Measurements from ENCODE around the gene CDH4. TPM values are rescaled to one million over a fixed set of nuclear protein-coding genes. Genes with fewer than 3 reads are reported as not detected.

Gene CDH4
- total and polyA plus RNA-seq, 4 donors: 5.8 to 24.1 (median 17.1) TPM

GRCh38 chr20:61790116-61790827 is 538.2 kb downstream of the CDH4 start:
- WGBS (ENCODE audit: insufficient coverage): 100% methylated on average over 2 of the region's 2 CpGs
- H3K9me3 ChIP-seq (ENCODE audit: control insufficient read depth, insufficient read depth, low read length): no peaks in the 10 kb centered on the region

GRCh38 chr20:61791995-61792394 is 539.9 kb downstream of the CDH4 start:
- Histone ChIP-seq H3K27me3 (ENCODE audit: control insufficient read depth, insufficient read depth, low read length) (no peaks in the 10 kb centered on the region), H3K4me1 (ENCODE audit: control insufficient read depth, insufficient read depth, low read length) (peaks cover 24% of the 10 kb centered on the region), H3K36me3 (ENCODE audit: control insufficient read depth, insufficient read depth, low read length) (no peaks in the 10 kb centered on the region), H3K27ac (ENCODE audit: low read depth, low read length) (no peak overlapping the region), H3K4me3 (ENCODE audit: low read depth, low read length) (no peak overlapping the region), H3K9me3 (ENCODE audit: control insufficient read depth, insufficient read depth, low read length) (no peaks in the 10 kb centered on the region)
- 93% methylated on average over 5 of the region's 6 CpGs for WGBS (ENCODE audit: insufficient coverage)
- DNase-seq (ENCODE audit: low read depth in 4 of 6, low spot score in 6 of 6): no peak

More at GRCh38 chr20:61790116-61790827, 538.2 kb downstream of the CDH4 start:
- no peak overlapping the region for H3K4me3 ChIP-seq (ENCODE audit: low read depth, low read length)
- H3K4me1 ChIP-seq (ENCODE audit: control insufficient read depth, insufficient read depth, low read length): peaks cover 23% of the 10 kb centered on the region
- H3K27ac ChIP-seq (ENCODE audit: low read depth, low read length): no peak overlapping the region
- H3K27me3 ChIP-seq (ENCODE audit: control insufficient read depth, insufficient read depth, low read length): no peaks in the 10 kb centered on the region
- DNase-seq (ENCODE audit: low read depth in 4 of 6, low spot score in 6 of 6): no peak
- H3K36me3 ChIP-seq (ENCODE audit: control insufficient read depth, insufficient read depth, low read length): no peaks in the 10 kb centered on the region

- Histone ChIP-seq H3K27ac (ENCODE audit: low read depth, low read length) (no peak overlapping the region), H3K4me3 (ENCODE audit: low read depth, low read length) (no peak overlapping the region), H3K4me1 (ENCODE audit: control insufficient read depth, insufficient read depth, low read length) (peaks cover 13% of the 10 kb centered on the region), H3K9me3 (ENCODE audit: control insufficient read depth, insufficient read depth, low read length) (no peaks in the 10 kb centered on the region), H3K36me3 (ENCODE audit: control insufficient read depth, insufficient read depth, low read length) (peaks cover 6% of the 10 kb centered on the region), H3K27me3 (ENCODE audit: control insufficient read depth, insufficient read depth, low read length) (no peaks in the 10 kb centered on the region)
- DNase-seq (ENCODE audit: low read depth in 4 of 6, low spot score in 6 of 6): no peak
- 89% methylated on average over 13 of the region's 15 CpGs for WGBS (ENCODE audit: insufficient coverage)
These were observed 543.9 kb downstream of the CDH4 start for GRCh38 chr20:61795669-61796630.

GRCh38 chr20:61796738-61797137 is 544.7 kb downstream of the CDH4 start:
- 53% methylated on average over 8 of the region's 11 CpGs for WGBS (ENCODE audit: insufficient coverage)
- no peaks in the 10 kb centered on the region for H3K27me3 ChIP-seq (ENCODE audit: control insufficient read depth, insufficient read depth, low read length)

GRCh38 chr20:61797200-61797599 is 545.1 kb downstream of the CDH4 start:
- peaks cover 14% of the 10 kb centered on the region for H3K4me1 ChIP-seq (ENCODE audit: control insufficient read depth, insufficient read depth, low read length)
- no peaks in the 10 kb centered on the region for H3K27me3 ChIP-seq (ENCODE audit: control insufficient read depth, insufficient read depth, low read length)
- WGBS (ENCODE audit: insufficient coverage): 40% methylated on average over 1 of the region's 7 CpGs
- H3K9me3 ChIP-seq (ENCODE audit: control insufficient read depth, insufficient read depth, low read length): no peaks in the 10 kb centered on the region
- H3K4me3 ChIP-seq (ENCODE audit: low read depth, low read length): no peak overlapping the region
- no peak overlapping the region for H3K27ac ChIP-seq (ENCODE audit: low read depth, low read length)
- peaks cover 6% of the 10 kb centered on the region for H3K36me3 ChIP-seq (ENCODE audit: control insufficient read depth, insufficient read depth, low read length)
- DNase-seq (ENCODE audit: low read depth in 4 of 6, low spot score in 6 of 6): peak in 2 of 6 donors; percentile 20 to 66

More at GRCh38 chr20:61796738-61797137, 544.7 kb downstream of the CDH4 start:
- Histone ChIP-seq H3K4me3 (ENCODE audit: low read depth, low read length) (no peak overlapping the region), H3K9me3 (ENCODE audit: control insufficient read depth, insufficient read depth, low read length) (no peaks in the 10 kb centered on the region), H3K36me3 (ENCODE audit: control insufficient read depth, insufficient read depth, low read length) (peaks cover 6% of the 10 kb centered on the region), H3K27ac (ENCODE audit: low read depth, low read length) (no peak overlapping the region), H3K4me1 (ENCODE audit: control insufficient read depth, insufficient read depth, low read length) (peaks cover 13% of the 10 kb centered on the region)
- DNase-seq (ENCODE audit: low read depth in 4 of 6, low spot score in 6 of 6): no peak

- 91% methylated on average over 19 of the region's 25 CpGs for WGBS (ENCODE audit: insufficient coverage)
These were observed 545.9 kb downstream of the CDH4 start for GRCh38 chr20:61797971-61798411.

GRCh38 chr20:61798632-61799031 is 546.6 kb downstream of the CDH4 start:
- WGBS (ENCODE audit: insufficient coverage): 93% methylated on average over 14 of the region's 16 CpGs
- peaks cover 6% of the 10 kb centered on the region for H3K36me3 ChIP-seq (ENCODE audit: control insufficient read depth, insufficient read depth, low read length)
- H3K4me1 ChIP-seq (ENCODE audit: control insufficient read depth, insufficient read depth, low read length): peaks cover 28% of the 10 kb centered on the region
- peaks cover 3% of the 10 kb centered on the region for H3K27me3 ChIP-seq (ENCODE audit: control insufficient read depth, insufficient read depth, low read length)
- H3K9me3 ChIP-seq (ENCODE audit: control insufficient read depth, insufficient read depth, low read length): no peaks in the 10 kb centered on the region
- no peak overlapping the region for H3K4me3 ChIP-seq (ENCODE audit: low read depth, low read length)
- DNase-seq (ENCODE audit: low read depth in 4 of 6, low spot score in 6 of 6): no peak
- no peak overlapping the region for H3K27ac ChIP-seq (ENCODE audit: low read depth, low read length)

More at GRCh38 chr20:61797971-61798411, 545.9 kb downstream of the CDH4 start:
- no peak overlapping the region for H3K27ac ChIP-seq (ENCODE audit: low read depth, low read length)
- peaks cover 22% of the 10 kb centered on the region for H3K4me1 ChIP-seq (ENCODE audit: control insufficient read depth, insufficient read depth, low read length)
- peaks cover 6% of the 10 kb centered on the region for H3K36me3 ChIP-seq (ENCODE audit: control insufficient read depth, insufficient read depth, low read length)
- no peak for DNase-seq (ENCODE audit: low read depth in 4 of 6, low spot score in 6 of 6)
- H3K27me3 ChIP-seq (ENCODE audit: control insufficient read depth, insufficient read depth, low read length): peaks cover 2% of the 10 kb centered on the region
- H3K4me3 ChIP-seq (ENCODE audit: low read depth, low read length): no peak overlapping the region
- H3K9me3 ChIP-seq (ENCODE audit: control insufficient read depth, insufficient read depth, low read length): no peaks in the 10 kb centered on the region

GRCh38 chr20:61799394-61799923 is 547.4 kb downstream of the CDH4 start:
- Histone ChIP-seq H3K27me3 (ENCODE audit: control insufficient read depth, insufficient read depth, low read length) (peaks cover 6% of the 10 kb centered on the region), H3K36me3 (ENCODE audit: control insufficient read depth, insufficient read depth, low read length) (peaks cover 6% of the 10 kb centered on the region), H3K9me3 (ENCODE audit: control insufficient read depth, insufficient read depth, low read length) (no peaks in the 10 kb centered on the region), H3K4me1 (ENCODE audit: control insufficient read depth, insufficient read depth, low read length) (peaks cover 36% of the 10 kb centered on the region), H3K4me3 (ENCODE audit: low read depth, low read length) (no peak overlapping the region), H3K27ac (ENCODE audit: low read depth, low read length) (no peak overlapping the region)
- DNase-seq (ENCODE audit: low read depth in 4 of 6, low spot score in 6 of 6): no peak
- 80% methylated on average over 11 of the region's 14 CpGs for WGBS (ENCODE audit: insufficient coverage)

GRCh38 chr20:61799928-61800327 is 547.9 kb downstream of the CDH4 start:
- Histone ChIP-seq H3K27ac (ENCODE audit: low read depth, low read length) (no peak overlapping the region), H3K4me1 (ENCODE audit: control insufficient read depth, insufficient read depth, low read length) (peaks cover 37% of the 10 kb centered on the region), H3K4me3 (ENCODE audit: low read depth, low read length) (no peak overlapping the region), H3K36me3 (ENCODE audit: control insufficient read depth, insufficient read depth, low read length) (peaks cover 6% of the 10 kb centered on the region), H3K9me3 (ENCODE audit: control insufficient read depth, insufficient read depth, low read length) (no peaks in the 10 kb centered on the region), H3K27me3 (ENCODE audit: control insufficient read depth, insufficient read depth, low read length) (peaks cover 9% of the 10 kb centered on the region)
- WGBS (ENCODE audit: insufficient coverage): 86% methylated on average over 21 of the region's 21 CpGs
- DNase-seq (ENCODE audit: low read depth in 4 of 6, low spot score in 6 of 6): no peak
